Gastrocnemius medialis (tissue), 4 donors: ENCODE data around the gene TUBB2B.

Experiments used
- POLR2A ChIP-seq, 2 donors: fragments of 450-650 bp; IDR thresholded peaks; one replicate each; pipeline ENCODE4 v1.6.1; 2017; ENCODE audit warnings: antibody characterized with exemption in 2 of 2, mild to moderate bottlenecking in 2 of 2, moderate library complexity in 2 of 2
- TF ChIP-seq, protein P1 (sequence below), 5 experiments: fragments of 450-650 bp in 3 of 5; fragments of 200-600 bp in 2 of 5; sonication (generic) in 2 of 5; IDR thresholded peaks in 4 of 5; conservative IDR thresholded peaks in 1 of 5; 1 replicate in 4 of 5; 2 replicates in 1 of 5; pipeline ENCODE4 v1.5.1; 2016 to 2019; ENCODE audit warnings: antibody characterized with exemption in 5 of 5, mild to moderate bottlenecking in 3 of 5, moderate library complexity in 3 of 5

GRCh38 chr6:3175715-3176402 is 51.6 kb downstream of the TUBB2B start:
- TF ChIP-seq, protein P1, sequence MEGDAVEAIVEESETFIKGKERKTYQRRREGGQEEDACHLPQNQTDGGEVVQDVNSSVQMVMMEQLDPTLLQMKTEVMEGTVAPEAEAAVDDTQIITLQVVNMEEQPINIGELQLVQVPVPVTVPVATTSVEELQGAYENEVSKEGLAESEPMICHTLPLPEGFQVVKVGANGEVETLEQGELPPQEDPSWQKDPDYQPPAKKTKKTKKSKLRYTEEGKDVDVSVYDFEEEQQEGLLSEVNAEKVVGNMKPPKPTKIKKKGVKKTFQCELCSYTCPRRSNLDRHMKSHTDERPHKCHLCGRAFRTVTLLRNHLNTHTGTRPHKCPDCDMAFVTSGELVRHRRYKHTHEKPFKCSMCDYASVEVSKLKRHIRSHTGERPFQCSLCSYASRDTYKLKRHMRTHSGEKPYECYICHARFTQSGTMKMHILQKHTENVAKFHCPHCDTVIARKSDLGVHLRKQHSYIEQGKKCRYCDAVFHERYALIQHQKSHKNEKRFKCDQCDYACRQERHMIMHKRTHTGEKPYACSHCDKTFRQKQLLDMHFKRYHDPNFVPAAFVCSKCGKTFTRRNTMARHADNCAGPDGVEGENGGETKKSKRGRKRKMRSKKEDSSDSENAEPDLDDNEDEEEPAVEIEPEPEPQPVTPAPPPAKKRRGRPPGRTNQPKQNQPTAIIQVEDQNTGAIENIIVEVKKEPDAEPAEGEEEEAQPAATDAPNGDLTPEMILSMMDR (IDR thresholded peaks at IDR 0.05 in 4 of 5, conservative IDR thresholded peaks at IDR 0.05 in 1 of 5), result no peak
- TF ChIP-seq POLR2A (IDR thresholded peaks at IDR 0.05), result no peak
